HG03039 (cell line): ENCODE measurements around the gene RPN2.

Experiments
- ATAC-seq: cut with Tn5 transposase; IDR thresholded peaks from one replicate; pipeline ENCODE4 v1.9.1; 2021; ENCODE audit warnings: mild to moderate bottlenecking, moderate library complexity; ENCODE audit not compliant: unreplicated experiment

RPN2 gene

DNA sequence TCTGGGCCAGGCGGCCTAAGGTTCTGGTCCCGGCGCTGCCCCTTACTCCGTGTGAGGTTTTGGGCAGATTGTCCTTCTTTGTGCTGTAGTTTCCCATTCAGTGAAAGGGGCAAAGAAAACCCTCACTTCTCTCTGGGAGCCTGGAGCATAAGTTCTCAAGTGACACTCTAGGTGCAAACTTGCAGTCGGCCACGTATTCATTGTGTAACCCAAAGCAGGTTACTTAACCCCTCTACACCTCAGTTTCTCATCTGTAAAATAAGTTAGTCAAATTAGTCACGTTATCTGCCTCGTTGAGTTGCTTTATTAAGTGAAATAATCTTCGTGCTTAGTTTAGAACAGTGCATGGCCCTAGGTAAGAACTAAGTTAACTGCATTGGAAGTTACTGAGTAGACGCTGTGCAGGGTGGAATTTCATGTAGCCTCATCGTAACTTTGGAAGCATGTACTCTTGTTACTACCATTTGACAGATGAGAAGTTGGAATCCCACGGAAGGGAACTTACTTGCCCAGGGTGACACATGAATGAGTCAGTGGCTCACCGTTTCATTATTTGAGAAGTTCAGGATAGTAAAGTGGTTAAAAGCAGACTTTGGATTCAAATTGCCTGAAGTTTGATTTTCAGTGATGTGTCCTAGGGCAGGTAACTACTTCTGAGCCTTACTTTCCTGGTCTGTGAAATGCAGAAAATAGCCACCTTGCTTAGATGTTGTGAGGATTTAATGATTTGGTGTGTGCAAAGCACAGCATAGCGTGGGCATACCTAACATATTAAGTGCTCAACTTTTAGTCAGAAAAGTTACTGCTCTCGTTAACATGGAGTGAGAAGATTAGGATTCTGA, 774 bp downstream of the RPN2 start:
- no peak for ATAC-seq

DNA sequence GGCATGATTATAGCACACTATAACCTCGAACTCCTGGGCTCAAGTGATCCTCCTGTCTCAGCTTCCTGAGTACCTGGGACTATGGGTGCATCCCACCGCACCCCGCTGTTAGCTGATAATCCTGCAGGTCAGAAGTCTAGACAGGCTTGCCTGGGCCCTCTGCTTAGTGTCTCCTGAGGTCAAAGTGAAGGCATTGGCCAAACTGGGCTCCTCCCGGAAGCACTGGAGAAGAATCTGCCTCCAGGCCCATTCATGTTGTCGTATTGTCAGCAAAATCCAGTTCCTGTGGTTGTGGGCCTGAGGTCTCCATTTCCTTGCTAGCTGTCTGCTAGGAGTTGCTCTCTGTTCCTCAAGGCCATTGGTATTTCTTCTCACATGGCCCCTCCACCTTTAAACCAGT, 6.6 kb downstream of the RPN2 start:
- no peak for ATAC-seq

- no peak for ATAC-seq
These were observed 9.7 kb downstream of the RPN2 start for GRCh38 chr20:37188787-37189186.

GRCh38 chr20:37189416-37190016, 10.4 kb downstream of the RPN2 start:
- ATAC-seq = no peak

GRCh38 chr20:37190354-37191112, 11.4 kb downstream of the RPN2 start:
- no peak for ATAC-seq

DNA sequence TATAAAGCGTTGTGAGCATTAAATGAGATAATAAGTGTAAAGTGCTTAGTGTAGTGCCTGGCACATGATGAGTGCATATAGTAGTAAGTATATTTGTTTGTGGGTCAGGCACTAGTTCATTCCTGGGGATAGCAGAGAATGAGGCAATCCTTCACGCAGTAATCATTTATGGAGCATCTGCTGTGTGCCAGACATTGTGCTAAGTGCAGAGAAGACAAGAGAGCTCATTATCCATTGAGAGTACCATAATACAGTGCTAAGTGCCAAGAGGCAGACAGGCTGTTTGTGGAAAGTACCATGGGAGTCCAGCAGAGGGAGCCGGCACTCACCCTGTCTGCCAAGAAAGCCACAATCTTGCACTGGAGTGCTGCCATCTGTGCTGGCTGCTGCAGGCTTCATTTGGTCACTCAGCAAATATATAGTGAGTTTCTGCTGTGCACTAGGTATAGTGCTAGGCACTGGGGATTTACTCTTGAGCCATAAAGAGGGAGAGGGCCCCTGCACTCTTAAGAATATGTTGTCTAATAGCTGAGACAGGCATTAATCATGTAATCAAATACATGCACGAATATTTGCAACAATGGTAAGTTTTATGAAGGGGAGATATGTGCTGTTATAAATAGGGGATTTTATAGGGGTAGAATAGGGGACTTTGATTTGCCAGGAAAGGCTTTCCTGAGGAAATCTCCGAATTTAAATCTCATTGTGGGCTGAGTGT, 13.2 kb downstream of the RPN2 start:
- no peak for ATAC-seq

DNA sequence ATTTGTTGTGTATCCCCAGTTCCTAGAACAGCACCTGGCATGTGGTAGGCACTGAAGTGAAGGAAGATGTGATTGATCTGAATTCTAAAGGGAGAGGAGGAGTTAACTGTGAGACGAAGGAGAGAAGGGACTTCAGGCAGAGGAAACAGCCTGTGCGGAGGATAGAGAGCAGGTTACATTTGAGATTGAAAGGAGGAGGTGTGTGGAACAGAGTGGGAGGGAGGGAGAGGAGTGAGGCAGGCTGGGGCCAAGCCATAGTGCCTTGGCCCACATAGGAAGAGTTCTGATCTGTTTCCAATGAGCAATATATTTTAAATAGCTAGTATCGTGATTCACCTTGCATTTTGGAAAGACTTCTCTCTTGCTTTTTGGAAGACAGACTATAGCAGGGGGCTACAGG, 14.1 kb downstream of the RPN2 start:
- ATAC-seq = no peak

GRCh38 chr20:37193821-37194220, 14.7 kb downstream of the RPN2 start:
- no peak for ATAC-seq

DNA sequence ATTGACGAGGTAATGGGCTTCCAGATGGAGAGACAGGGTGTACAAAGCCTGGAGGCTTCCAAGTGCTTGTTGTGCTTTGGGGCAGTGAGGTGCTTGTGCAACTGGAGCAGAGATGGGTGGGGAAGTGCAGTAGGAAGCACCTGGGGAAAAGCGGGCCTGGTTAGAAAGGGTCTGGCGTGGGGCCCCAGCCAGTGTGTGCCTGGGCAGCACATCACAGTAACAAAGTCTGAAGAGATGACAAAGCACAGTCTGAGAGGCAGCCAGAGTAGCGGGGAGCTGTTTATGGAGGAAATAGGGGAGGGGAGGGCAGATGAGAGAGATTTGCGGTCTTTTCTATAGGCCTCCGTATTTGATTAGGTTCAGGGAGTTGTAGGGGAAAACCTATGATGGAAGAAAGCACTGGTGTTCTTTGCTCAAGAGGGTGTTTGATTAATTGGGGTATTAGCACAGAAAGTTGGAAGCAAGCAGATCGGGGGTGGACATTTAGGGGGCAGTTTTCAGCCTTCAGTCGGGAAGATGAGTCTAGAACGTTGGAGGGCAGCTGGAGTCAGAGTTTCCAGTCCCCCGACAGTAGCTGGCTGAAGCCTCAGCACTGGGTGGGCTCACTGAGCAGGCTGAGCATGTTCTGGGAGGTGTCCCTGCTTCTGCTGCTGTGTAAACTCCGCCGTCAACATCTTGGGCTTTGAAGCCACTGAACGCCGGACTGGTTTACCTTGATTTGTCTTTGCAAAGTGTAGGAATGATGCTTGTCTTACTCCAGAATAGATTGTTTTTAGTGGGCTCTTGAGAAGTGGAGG, 15.7 kb downstream of the RPN2 start:
- no peak for ATAC-seq

GRCh38 chr20:37198932-37199660, 20.0 kb downstream of the RPN2 start:
- no peak for ATAC-seq

DNA sequence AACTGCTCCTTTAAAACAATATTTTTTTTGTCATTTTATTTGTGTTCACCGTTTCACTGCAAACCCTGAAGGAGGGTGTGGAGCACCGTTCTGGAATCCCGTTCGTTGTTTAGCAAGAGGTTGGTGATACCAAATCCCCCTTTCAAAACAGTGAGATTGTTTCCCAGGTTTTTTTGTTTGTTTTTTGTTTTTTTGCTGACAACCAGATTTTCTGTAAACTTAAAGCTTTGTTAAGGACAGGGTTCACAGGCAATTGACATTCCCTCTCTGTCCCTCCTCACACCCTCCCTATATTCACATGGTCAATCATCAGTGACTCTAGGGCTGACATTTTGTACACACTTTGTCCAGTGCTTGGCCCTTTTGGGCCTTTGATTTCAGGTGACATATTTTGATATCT, 21.2 kb downstream of the RPN2 start:
- no peak for ATAC-seq

- no peak for ATAC-seq
These were observed 22.0 kb downstream of the RPN2 start for GRCh38 chr20:37200926-37201826.

DNA sequence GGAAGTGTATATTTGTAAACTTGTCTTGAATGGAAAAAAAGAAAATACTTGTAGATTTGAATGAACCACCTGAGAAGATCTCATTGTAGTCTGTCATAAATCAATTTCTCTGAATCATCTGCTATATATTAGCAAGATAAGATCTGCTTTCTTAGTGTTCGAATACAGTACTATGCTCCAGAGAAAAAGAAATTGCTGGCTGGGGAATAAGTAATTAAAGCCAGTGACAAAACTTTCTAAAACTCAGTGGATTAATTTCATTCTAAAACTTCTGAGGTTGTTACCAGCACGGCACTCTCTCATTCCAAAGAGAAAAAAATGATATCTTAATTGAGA, 22.7 kb downstream of the RPN2 start:
- ATAC-seq = no peak

DNA sequence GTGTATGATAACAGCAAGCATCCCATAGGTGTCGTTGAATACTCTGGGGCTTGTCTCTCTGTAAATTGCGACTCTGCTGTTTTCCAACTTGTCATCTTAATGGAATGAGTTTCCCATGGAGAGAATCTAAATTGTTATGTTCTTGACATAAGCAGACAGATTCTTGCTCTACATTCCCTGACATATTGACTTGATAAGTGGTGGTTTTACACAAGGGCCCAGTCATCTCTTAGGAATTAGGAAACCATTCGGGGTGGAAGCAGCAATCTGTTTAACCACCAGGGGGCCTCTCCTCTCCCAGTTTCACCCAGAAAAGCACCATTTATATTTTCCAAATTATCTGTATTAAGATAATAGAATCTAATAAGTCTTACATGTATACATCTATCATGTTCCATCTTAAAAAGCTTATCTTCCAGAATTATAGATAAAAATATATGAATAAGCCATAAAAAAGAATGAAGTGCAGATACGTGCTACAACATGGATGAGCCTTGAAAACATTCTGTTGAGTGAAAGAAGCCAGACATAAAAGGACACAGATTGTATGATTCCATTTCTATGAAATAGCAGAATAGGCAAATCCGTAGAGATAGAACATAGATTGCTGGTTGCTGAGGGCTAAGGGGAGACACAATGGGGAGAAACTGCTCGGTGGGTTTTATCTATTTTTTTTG, 23.3 kb downstream of the RPN2 start:
- no peak for ATAC-seq

GRCh38 chr20:37204056-37204455, 24.9 kb downstream of the RPN2 start:
- ATAC-seq = no peak

- ATAC-seq = no peak
These were observed 26.0 kb downstream of the RPN2 start for GRCh38 chr20:37205130-37205529.

- ATAC-seq = no peak
These were observed 26.7 kb downstream of the RPN2 start for GRCh38 chr20:37205794-37206193.

- ATAC-seq = no peak
These were observed 28.0 kb downstream of the RPN2 start for GRCh38 chr20:37207171-37207570.
